ENCODE results near the gene GNB4.

GNB4 gene

DNA sequence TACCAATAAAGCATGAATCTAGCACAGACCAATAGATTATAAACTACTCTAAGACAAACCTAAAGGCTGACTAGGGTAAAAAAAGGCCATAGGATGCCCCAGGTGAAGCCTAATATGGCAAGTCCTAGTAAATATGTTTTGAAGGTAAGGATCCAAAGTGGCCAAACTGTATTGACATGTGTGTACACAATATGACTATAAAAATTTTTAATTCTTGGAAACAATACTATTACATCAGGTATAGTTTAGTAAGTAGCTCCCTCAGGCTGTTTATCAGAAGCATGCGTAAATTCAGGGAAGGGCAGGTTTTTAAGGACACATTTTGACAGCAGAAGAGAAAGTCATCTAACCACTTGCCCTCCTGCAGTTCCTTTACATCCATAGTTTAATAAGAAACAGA lies 18.8 kb downstream of the GNB4 start:
- DNase-seq (ENCODE audit: low read depth): no peak

DNA sequence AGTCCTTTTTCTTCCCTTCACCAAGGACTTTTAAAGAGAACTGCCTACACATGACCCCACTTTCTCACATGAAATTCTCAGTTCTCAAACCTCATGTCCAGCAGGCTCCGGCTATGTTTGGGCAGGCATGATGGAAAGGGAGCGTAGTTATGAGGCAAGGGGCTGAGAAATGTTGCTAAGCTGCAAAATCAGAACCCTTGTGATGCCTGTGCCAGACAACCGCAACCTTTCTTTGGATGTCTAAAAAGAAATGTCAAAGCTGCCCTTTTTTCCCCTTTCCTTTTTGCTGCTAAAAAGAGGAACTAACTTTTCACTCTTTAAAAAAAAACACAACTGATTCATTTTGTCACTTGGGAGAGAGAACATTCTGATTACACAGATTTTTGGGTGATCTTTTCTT lies 19.2 kb downstream of the GNB4 start:
- no peak for DNase-seq (ENCODE audit: low read depth)

DNA sequence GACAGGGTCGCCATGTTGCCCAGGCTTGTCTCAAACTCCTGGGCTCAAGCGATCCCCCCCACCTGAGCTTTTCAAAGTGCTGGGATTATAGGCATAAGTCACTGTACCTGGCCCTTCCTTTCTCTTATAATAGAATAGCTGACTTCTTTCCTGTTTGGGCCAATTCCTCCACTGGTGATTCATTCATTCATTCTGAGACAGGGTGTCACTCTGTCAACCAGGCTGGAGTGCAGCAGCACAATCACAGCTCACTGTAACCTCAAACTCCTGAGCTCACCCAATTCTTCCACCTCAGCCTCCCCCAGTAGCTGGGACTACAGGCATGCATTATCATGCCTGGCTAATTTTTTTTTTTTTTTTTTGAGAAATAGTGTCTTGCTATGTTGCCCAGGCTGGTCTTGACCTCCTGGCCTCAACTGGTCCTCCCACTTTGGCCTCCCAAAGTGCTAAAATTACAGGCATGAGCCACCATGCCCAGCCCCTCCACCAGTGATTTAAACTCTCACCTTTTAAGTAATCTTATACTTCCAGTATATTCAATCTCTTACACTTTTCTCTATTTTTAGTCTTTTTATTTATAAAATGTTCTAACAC lies 20.9 kb downstream of the GNB4 start:
- DNase-seq (ENCODE audit: low read depth): no peak

DNA sequence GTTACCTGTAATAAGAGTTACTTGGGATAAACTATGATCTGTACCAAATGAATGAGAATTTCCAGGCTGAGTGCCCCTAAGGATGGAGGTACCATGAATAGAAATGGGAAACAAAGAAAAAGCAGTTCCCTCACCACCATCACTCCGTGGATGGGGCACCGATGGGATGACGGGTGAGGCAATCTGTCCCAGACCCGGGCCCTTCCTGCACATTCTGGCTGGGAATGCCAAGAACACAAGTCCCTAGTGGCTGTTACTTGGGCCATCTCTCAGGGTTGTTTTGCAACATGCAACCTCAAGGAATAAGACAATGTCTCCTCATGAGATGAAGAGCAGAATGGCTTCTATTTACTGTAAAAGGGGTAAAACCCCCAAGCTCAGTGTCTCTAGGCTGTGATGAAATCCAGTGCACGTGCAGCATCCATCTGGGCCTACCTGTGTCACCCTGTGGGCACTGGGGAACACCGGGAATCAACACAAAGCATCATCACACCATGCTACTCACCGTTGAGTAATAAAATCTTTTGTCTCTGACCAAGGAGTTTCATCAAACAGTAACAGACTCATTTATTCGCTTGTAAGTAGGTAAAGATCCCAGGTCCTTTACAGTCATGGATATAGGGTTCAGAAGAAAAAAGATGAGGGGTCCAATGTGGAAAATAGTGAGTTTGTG lies 22.3 kb downstream of the GNB4 start:
- no peak for DNase-seq (ENCODE audit: low read depth)

DNA sequence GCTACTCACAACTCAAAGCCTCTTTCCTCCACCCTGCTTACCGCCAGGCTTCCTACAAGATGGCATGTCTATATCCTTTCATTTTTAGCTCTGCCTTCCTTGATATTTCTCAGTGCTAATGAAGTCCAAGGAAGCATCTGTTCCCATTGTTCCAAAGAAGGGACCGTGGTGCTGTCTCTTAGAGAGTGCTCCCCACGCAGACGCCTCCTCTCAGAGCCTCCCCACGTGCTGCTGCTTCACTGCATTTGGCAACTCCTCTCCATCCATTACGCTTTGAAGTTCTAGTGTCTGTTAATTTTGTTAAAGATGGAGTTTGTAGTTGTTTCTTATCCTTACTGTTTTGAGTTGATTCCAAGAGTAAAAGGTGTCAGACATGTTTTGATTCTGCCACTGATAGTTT lies 26.2 kb downstream of the GNB4 start:
- no peak for DNase-seq (ENCODE audit: low read depth)

DNA sequence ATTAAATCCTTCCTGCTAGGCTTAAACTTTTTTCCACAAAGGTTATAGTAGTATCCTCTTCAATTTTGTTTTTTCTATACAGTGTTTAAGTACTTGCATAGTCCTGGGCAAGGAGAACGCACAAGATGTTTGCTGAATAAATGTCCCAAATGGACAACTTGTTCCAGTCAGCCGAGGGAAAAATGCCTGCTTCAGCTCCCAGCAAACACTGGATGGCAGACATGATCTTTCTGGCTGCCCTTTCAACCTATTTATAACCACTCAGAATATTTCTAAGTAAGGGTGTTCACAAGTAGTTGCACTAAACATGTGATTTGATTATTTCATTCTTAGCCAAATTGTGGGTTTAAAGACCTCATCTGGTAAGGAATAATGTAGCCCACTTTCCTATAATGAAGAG lies 29.8 kb downstream of the GNB4 start:
- no peak for DNase-seq (ENCODE audit: low read depth)

DNA sequence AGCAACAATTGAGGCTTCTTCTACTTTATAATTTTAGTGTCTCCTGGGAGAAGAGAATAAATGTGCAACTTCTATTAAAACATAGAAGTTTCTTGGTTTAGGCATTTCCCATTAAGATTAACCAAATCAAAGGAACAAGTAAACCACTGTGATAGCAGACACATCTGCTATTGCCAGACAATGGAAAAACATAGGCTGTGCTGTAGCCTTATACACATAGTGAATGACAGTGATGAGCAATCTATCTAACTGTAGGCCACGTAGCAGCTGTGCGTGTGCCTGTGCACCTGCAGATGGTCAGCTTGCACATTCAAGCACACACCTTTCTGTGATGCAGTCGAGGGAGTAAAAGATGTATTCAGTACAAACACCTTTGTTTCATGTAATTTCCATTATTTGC lies 32.7 kb downstream of the GNB4 start:
- no peak for DNase-seq (ENCODE audit: low read depth)

DNA sequence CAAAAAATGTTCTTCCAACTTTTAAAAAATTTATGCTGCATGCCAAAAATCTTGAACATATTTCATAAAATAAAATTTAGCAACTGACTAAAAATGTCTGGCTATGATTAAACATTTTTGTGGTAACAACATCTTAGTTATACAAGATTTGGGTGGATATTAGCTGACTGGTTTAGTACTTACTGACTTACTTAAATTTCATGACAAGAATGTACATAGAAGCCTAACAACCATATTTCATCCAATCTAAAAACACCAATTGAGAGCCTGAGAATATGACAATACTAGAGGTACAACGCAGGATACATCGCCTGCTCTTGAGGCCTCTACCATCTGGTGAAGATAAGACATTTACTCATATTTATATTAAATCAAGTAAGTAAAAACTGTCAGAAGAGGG lies 34.6 kb downstream of the GNB4 start:
- no peak for DNase-seq (ENCODE audit: low read depth)

DNA sequence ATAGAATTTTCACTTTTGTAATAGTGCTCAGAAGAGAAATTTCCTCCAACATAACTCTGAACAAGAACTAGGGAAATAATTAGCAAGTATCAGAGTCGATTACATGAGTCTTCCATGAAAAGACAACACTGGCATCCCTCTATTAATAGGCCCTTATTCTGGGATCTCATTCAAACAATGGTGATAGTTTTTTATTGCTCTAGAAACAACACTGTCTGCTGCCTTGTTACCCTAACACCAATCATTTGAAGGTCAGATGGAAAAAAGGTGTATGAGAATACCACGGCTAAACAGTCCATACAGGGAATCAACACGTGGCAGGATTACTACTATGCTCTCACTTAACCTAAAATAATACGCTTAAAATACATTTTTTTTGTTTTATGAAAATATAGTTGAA lies 35.9 kb downstream of the GNB4 start:
- no peak for DNase-seq (ENCODE audit: low read depth)

DNA sequence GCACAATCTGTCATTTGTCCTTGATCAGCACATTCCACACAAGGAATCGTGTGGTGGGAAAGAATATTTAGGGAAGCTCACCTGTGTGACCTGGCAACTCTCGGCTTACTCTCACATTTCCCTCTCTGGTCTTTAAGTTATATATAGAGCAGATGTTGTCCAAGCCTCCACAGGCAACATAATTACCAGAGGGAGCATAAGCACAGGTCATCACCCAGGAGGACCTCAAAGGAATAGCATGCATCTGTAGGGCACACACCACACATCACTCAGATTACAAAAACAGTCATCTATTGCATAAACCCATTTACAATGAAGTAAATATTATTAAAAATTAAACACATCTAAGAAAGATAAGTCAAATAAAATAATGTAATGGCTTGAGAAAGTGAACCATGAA lies 36.5 kb downstream of the GNB4 start:
- DNase-seq (ENCODE audit: low read depth): no peak

DNA sequence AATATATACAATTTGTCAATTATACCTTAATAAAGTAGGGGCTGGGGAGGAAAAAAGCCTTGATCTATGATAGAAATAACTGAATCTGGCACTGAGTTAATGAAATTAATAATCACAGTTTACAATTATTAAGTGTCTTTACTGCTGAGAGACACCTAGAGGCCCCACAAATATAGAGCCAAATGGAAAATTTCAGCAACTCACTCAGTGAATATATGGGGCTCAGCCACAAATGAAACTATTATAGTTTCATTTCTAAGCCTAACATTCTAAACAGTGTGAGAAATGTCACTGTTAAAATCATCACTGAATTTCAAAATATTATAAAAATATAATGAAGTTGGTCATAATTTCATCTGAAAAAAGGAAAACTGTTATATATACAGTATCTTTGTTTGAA lies 40.3 kb downstream of the GNB4 start:
- DNase-seq (ENCODE audit: low read depth): no peak

DNA sequence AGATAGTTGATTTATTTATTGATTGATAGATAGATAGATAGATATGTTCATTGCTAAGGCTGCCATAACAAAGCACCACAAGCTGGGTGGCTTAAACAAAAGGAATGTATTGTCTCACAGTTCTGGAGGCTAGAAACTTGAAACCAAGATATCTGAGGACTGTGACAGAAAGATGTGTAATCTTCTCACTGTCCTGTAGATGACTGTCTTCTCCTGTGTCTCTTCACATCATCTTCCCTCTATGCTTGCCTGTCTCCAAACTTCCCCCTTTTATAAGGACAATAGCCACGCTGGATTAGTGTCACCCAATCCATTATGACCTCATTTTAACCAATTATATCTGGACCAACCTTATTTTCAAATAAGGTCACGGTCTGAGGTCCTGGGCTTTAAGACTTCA lies 40.9 kb downstream of the GNB4 start:
- no peak for DNase-seq (ENCODE audit: low read depth)

DNA sequence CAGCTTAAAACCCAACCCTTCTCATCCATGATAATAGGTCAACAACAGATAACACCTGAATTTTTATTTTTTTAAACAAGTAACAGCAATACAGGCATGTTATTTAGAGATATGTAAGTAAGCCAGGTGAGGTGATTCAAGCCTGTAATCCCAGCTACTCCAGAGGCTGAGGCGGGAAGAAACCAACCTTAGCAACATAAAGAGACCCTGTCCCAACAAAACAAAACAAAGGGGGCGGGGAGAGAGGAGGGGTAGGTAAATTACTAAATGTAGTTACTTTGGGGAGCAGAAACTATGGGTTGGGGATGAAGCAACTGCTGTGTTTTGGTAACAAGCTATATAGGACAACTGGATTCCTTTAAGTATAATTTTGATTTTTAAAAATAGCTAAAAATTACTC lies 47.0 kb downstream of the GNB4 start:
- no peak for DNase-seq (ENCODE audit: low read depth)

DNA sequence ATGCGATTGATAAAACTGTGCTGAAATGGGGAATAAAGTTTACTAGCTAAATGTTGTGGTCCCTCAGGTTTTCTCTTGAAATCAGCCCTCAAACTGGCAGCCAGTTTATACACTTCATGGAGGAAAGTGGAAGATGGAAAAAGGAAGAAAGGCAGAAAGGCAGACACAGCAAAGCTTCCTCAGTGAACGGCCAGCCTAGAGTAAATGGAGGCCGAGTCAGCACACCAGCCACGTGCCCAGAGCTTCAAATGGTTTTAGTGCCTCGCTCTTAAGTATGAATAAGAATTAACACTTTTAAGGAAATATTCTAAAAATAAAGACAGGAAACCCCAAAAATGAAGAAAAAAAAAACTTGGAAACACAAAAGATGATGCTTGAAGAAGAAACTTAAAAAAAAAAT lies 48.3 kb downstream of the GNB4 start:
- DNase-seq (ENCODE audit: low read depth): no peak

DNA sequence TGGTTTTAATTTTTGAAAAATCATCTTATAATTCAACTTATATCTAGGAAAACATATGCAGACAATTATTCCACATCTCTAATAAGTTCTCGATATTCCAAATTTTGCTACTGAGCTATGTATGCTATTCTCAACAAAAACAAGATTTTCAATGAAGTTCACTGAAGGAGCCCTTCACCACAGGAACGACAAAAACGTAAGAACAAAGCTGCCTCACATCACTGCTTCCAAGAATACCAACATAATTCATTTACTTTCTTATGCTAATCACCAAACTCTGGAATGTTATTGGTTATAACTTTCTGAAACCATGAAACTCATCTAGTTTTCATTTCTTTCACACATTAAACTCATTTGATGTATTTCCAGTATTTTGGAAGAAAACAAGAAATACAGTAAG lies 49.7 kb downstream of the GNB4 start:
- no peak for DNase-seq (ENCODE audit: low read depth)

DNA sequence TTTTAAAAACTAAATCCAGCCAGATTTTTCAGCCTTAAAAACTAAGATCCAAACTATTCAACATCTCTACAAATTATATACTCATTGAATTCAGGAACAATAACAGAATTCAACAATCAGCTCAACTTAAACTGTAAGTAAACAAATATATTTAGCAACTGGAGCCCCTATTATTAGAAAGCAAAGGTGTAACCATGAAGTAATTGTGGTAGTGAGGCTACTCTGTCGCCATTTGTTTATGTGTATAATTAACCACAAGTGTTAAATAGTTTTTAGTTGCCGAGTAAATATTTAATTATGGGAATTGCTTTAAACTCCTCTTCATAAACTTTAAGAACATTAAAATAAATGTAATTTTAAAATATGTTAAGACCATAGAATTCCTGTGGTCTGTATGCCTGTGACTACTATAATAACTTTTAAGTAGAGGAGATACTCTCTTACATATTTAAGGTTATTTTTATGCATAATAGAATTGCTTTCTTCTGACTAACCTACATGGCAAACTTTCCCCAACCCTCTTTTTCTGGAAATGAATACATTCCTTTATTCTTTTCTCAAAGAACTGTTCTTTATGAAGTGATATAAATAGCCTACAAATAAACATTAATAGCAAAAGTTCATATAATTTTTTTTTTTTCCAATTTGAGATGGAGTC lies 52.6 kb downstream of the GNB4 start:
- DNase-seq (ENCODE audit: low read depth): no peak

DNA sequence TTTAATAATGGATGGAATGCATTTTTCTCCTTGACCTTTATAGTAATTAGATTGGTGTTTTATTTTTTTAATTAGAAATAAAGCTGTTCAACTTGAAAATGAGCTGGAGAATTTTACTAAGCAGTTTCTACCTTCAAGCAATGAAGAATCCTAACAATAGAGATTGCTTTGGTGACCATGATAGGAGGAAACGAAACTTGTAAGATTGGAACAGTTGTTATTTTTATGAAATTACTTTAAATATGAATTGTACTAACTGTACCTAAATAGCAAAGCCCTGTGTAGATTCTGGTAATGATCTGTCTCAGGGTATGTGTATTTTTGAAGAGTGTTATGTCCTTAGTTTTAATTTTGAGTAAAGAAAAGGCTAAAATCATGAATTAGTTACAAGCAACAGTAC lies 59.4 kb downstream of the GNB4 start:
- no peak for DNase-seq (ENCODE audit: low read depth)

DNA sequence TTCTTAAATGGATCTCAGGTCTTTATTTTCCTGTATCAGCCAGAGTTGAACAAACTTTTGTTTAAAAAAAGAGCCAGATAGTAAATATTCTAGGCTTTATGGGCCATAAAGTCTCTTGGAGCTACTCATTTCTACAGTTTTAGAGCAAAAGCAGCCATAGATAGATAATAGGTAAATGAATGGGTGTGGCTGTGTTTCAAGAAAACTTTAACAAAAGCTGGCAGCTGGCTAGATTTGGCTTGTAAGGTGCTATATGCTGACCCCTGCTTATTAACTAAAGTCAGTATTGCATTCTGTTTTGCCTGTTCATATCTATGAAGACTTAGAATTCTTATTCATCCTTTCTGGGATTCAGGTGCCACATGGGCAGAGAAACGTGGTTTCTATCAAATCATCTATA lies 74.8 kb downstream of the GNB4 start:
- DNase-seq (ENCODE audit: low read depth): no peak

DNA sequence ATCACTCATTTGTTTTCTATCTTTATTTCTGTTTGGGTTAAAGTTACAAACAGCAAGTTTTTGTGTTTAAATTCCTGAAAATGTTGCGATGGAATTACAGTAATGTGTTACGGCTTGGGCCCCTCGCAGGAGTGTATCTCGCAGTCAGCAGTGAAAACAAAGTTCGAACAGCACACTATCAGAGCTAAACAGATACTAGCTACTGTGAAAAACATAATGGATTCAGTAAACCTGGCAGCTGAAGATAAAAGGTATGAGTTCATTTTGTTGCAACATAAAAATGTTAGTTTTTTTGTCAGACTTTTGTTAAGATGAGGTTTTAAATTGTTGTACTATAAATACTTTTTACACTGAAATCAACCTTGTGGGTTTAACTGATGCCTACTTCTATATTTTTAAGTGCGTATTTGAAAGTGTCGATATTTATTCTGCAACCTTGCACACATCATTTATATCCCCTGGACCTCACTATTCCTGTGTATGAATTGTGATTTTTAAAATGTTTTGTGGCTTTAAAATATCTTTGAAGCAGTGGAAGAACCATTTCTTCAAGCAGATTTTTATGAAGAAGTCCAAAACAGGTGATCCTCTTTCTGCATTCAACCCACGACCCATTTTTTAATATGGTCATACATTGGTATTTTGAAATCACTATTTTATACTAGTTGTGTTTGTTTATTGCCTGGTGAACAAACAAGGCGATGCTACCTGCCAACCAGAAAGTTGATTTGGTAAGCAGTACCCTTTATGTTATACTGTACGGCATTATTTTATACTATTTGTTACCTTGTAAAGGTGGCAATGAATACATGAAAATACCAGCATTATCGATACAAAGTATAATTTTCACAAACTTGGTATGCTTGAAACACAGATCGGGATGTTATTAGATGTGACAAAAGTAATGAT lies 75.9 kb downstream of the GNB4 start:
- DNase-seq (ENCODE audit: low read depth): no peak

DNA sequence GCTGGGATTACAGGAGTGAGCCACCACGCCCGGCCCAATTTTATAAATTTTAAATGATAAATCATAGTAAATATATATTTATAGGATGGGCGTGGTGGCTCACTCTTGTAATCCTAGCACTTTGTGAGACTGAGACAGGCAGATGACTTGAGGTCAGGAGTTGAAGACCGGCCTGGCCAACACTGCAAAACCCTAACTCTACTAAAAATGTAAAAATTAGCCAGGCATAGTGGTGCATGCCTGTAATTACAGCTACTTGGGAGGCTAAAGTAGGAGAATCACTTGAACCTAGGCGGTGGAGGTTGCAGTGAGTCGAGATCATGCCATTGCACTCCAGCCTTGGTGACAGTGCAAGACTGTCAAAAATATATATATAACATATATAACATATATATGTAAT lies 77.3 kb downstream of the GNB4 start:
- DNase-seq (ENCODE audit: low read depth): no peak

DNA sequence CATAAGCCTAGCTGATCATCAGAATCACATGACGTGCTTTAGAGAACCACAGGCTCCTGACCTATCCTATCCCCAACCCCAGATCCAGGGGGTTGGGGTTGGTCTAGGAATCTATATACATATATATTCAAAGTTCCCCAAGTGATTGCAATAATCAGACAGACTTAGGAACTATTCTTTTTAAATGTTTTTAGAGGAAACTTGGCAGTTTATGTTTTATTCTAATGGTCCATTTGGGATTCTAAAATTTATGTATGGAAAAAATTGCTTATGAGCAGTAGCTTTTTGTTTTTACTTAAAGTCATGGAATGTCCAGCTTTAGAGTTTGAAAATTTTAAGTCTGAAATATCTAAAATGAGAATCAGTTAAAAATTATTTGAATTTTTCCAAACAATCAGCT lies 81.6 kb downstream of the GNB4 start:
- DNase-seq (ENCODE audit: low read depth): no peak

DNA sequence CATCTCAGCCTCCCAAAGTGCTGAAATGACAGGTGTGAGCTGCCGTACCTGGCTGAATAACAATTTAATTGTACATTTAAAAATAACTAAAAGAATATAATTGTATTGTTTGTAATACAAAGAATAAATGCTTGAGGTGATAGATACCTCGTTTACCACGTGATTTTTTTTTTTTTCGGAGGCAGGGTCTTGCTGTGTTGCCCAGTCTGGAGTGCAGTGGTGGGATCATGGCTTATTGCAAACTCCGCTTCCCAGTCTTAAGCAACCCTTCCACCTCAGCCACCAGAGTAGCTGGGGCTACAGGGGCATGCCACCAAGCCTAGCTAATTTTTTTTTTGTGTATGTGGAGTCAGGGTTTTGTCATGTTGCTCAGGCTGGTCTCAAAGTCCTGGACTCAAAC lies 87.9 kb downstream of the GNB4 start:
- DNase-seq (ENCODE audit: low read depth): no peak

DNA sequence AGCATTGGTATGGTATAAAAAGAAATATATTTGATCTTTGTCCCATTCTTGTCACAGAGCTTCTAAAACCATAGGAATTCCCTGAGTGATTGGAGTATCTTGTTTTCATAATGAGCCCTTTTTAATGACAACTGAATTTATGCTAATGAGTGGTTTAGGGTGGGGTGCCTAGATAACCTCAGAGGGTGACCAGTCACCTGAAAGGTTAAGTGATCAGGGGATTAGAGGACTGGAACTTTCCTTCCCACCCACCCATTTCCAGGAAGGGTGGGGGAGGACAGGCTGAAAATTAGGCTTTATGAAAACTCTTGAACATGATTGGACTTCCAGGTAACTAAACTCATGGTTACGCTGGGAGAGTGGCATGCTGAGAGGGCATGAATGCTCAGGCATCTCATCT lies 95.3 kb downstream of the GNB4 start:
- DNase-seq (ENCODE audit: low read depth): no peak
